PC-3 (cell line): ENCODE data around the gene HOXA9. TPM values are rescaled to one million over a fixed set of nuclear protein-coding genes. Genes with fewer than 3 reads are reported as not detected.

Source experiments
- ATAC-seq: fragments of 200-7000 bp; cut with Tn5 transposase; 2 replicates; pipeline ENCODE4 v1.9.1; 2020; ENCODE audit warnings: mild to moderate bottlenecking, moderate library complexity
- BruUV-seq: library from RNA; stranded (reverse); fragments of 400-500 nt; replicated peaks from 2 replicates; lab custom pipeline; 2021; lab: Mats Ljungman, UMichigan
- CTCF ChIA-PET: fragments of 300-600 bp; sonication (Branson Sonifier 250); formaldehyde crosslinking; loops from one replicate; lab custom pipeline; 2022; ENCODE audit warnings: antibody characterized with exemption; lab: Charles Lee
- POLR2A ChIA-PET: fragments of 300-600 bp; sonication (Branson Sonifier 250); formaldehyde crosslinking; loops from one replicate; lab custom pipeline; 2022; ENCODE audit warnings: antibody characterized with exemption; ENCODE audit not compliant: unreplicated experiment; lab: Charles Lee
- DNase-seq: peaks from one replicate; pipeline ENCODE4 v3.0.0-alpha.2; 2015
- H2AFZ ChIP-seq: fragments of 300-600 bp; sonication (generic); 2 replicates; pipeline ENCODE4 v1.6.0; 2016; ENCODE audit warnings: antibody characterized with exemption, low read length
- H3F3A ChIP-seq: fragments of 300-600 bp; sonication (generic); one replicate; pipeline ENCODE4 v1.6.0; 2017; ENCODE audit warnings: antibody characterized with exemption, low read length, control low read depth, mild to moderate bottlenecking; ENCODE audit not compliant: unreplicated experiment
- H3K27ac ChIP-seq: fragments of 300-600 bp; sonication (generic); 2 replicates; pipeline ENCODE4 v1.5.1; 2016; ENCODE audit warnings: mild to moderate bottlenecking, low read length
- H3K27me3 ChIP-seq: fragments of 300-600 bp; sonication (generic); 2 replicates; pipeline ENCODE4 v1.6.1; 2016; ENCODE audit warnings: low read length, mixed read lengths
- H3K36me3 ChIP-seq: fragments of 300-600 bp; sonication (generic); 2 replicates; pipeline ENCODE4 v1.6.1; 2016; ENCODE audit warnings: low read depth, mixed run types, low read length, mixed read lengths
- H3K4me1 ChIP-seq: fragments of 300-600 bp; sonication (generic); 2 replicates; pipeline ENCODE4 v1.5.1; 2016; ENCODE audit warnings: low read length; ENCODE audit not compliant: insufficient read depth
- H3K4me2 ChIP-seq: fragments of 300-600 bp; sonication (generic); 2 replicates; pipeline ENCODE4 v1.6.0; 2016; ENCODE audit warnings: low read length
- H3K4me3 ChIP-seq: fragments of 300-600 bp; sonication (generic); 2 replicates; pipeline ENCODE4 v1.5.1; 2016; ENCODE audit warnings: mild to moderate bottlenecking, low read length, mixed read lengths
- H3K79me2 ChIP-seq: fragments of 300-600 bp; sonication (generic); 2 replicates; pipeline ENCODE4 v1.6.1; 2017; ENCODE audit warnings: low read length, mixed read lengths
- H3K9ac ChIP-seq: fragments of 300-600 bp; sonication (generic); 2 replicates; pipeline ENCODE4 v1.6.0; 2016; ENCODE audit warnings: mild to moderate bottlenecking, low read length
- H3K9me2 ChIP-seq: fragments of 300-600 bp; sonication (generic); replicated peaks from 2 replicates; pipeline ENCODE4 v1.6.1; 2016; ENCODE audit warnings: mixed run types, low read length, mixed read lengths
- H3K9me3 ChIP-seq: fragments of 300-600 bp; sonication (generic); 2 replicates; pipeline ENCODE4 v1.6.1; 2016; ENCODE audit warnings: low read length, mixed read lengths
- H4K20me1 ChIP-seq: fragments of 300-600 bp; sonication (generic); 2 replicates; pipeline ENCODE4 v1.6.1; 2016; ENCODE audit warnings: low read length, mixed read lengths
- EZH2 ChIP-seq: fragments of 300-600 bp; sonication (generic); IDR thresholded peaks from one replicate; pipeline ENCODE4 v1.6.1; 2017; ENCODE audit warnings: antibody characterized with exemption, mild to moderate bottlenecking, low read length; ENCODE audit not compliant: unreplicated experiment
- EZH2phosphoT487 ChIP-seq: fragments of 300-600 bp; sonication (generic); IDR thresholded peaks from 2 replicates; pipeline ENCODE4 v1.6.1; 2018; ENCODE audit warnings: mild to moderate bottlenecking, antibody characterized with exemption, low read length, borderline replicate concordance
- intact Hi-C: fragments of 100-400 bp; cut with micrococcal nuclease; formaldehyde crosslinking; loops from 2 replicates; pipeline ENCODE4 v1.9.0; 2023
- total RNA-seq: library from RNA; depleted of rRNA; stranded (reverse); fragments of >200 nt; gene quantifications from 2 replicates; pipeline ENCODE4 v1.2.3, GENCODE V29; 2014
- TF ChIP-seq, protein P1 (sequence below): fragments of 300-600 bp; sonication (generic); conservative IDR thresholded peaks from 2 replicates; pipeline ENCODE4 v1.5.1; 2017; ENCODE audit warnings: antibody characterized with exemption, low read depth, mild to moderate bottlenecking, low read length

HOXA9 gene
- total RNA-seq, 1 experiment from 2014 or later, result 69.0 TPM

DNA sequence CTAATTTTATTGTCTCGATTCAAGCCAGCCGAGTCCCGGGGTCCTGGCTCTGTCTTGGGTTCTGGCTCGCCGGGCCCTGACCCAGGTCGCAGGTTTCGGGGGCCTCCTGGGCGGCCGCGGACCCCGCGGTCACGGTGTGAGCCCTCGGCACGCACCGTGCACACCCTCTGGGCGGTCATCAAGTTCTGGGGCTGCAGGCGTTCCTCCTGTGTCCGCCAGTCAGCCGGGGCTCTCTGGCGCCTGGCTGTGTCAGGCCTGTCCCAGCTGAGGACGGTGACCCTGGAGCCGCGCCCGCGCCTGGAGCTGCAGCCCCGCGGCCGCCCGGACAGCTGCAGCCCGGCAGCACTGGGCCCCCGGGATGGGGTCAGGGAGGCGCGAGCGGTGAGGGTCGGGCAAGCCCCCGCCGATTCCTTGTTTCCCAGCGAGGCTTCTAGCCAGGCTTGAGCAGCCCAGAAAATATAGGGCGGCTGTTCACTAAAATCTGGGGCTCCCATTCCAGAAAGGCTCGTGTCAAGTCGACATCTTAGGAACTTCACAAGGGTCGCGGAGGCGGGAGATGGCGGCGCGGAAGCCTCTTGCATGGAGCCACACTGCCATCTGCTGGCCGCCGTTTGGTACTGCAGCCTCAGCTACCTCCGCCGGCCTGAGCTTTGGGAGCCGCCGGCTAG, 4.7 kb downstream of the HOXA9 start:
- no peaks in the 10 kb centered on the region for H3K9me3 ChIP-seq
- peaks cover 15% of the 10 kb centered on the region for H3K4me1 ChIP-seq
- peaks cover 20% of the 10 kb centered on the region for H4K20me1 ChIP-seq
- no peaks in the 10 kb centered on the region for H3K9me2 ChIP-seq
- H3K27ac ChIP-seq, result peak overlapping the region; percentile 97
- peak overlapping the region; percentile 91 for H2AFZ ChIP-seq
- POLR2A ChIA-PET, result interaction anchor here (0.6 to 1.5 kb wide), 3 partner anchors 8 to 28 kb away, joined by 4 to 26 read pairs (median 12); partner anchors contain the start of gene HOXA3
- CTCF ChIA-PET, result interaction anchor here (0.6 to 2.4 kb wide), 12 partner anchors 8 to 1847 kb away, joined by 3 to 26 read pairs (median 10); partner anchors contain the start of gene HOXA3
- H3K79me2 ChIP-seq, result peaks cover 45% of the 10 kb centered on the region
- DNase-seq, result peak; percentile 87
- H3K4me2 ChIP-seq, result peak overlapping the region; percentile 93
- ATAC-seq, result peak; percentile 19
- peaks cover 23% of the 10 kb centered on the region for H3K36me3 ChIP-seq
- intact Hi-C loops, result loop anchor here (1.0 to 5.0 kb wide), 8 partner anchors 306 to 1268 kb away; no protein-coding TSS in a partner anchor
- no TSS peak for BruUV-seq
- H3K9ac ChIP-seq, result peak overlapping the region; percentile 84
- no peaks in the 10 kb centered on the region for H3K27me3 ChIP-seq
- H3K4me3 ChIP-seq, result peak overlapping the region; percentile 84
- TF ChIP-seq EZH2 (no peak), EZH2phosphoT487 (no peak)
- TF ChIP-seq, protein P1, sequence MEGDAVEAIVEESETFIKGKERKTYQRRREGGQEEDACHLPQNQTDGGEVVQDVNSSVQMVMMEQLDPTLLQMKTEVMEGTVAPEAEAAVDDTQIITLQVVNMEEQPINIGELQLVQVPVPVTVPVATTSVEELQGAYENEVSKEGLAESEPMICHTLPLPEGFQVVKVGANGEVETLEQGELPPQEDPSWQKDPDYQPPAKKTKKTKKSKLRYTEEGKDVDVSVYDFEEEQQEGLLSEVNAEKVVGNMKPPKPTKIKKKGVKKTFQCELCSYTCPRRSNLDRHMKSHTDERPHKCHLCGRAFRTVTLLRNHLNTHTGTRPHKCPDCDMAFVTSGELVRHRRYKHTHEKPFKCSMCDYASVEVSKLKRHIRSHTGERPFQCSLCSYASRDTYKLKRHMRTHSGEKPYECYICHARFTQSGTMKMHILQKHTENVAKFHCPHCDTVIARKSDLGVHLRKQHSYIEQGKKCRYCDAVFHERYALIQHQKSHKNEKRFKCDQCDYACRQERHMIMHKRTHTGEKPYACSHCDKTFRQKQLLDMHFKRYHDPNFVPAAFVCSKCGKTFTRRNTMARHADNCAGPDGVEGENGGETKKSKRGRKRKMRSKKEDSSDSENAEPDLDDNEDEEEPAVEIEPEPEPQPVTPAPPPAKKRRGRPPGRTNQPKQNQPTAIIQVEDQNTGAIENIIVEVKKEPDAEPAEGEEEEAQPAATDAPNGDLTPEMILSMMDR, result peak; percentile 96
- H3F3A ChIP-seq, result peaks cover 5% of the 10 kb centered on the region

DNA sequence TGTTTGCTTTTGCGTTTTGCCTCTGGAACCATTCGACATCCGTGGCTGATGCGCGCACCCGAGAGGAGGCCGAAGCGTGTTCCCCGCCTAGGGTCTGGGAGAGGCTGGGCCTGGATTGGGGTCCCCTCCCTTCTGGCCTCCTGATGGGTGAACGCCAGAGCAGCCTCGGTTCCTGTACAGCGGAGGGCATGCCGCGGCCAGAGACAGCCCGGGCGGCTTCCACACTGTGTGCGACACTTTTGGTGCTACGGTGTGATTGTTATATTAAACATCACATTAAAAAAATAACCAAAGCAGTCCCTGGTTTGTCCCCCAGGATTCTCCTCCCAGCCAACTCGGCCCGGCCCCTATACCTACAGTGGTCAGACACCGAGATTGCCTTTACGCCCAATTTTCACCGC, 5.2 kb downstream of the HOXA9 start:
- no peak for TF ChIP-seq EZH2phosphoT487
- TF ChIP-seq EZH2, result no peak
- TF ChIP-seq, protein P1, result no peak
- BruUV-seq, result no TSS peak
- POLR2A ChIA-PET, result no interaction called here
- peaks cover 20% of the 10 kb centered on the region for H4K20me1 ChIP-seq
- peak; percentile 3 for ATAC-seq
- H3K4me1 ChIP-seq, result peaks cover 20% of the 10 kb centered on the region
- H3K9me3 ChIP-seq, result no peaks in the 10 kb centered on the region
- peak overlapping the region; percentile 97 for H3K27ac ChIP-seq
- peak; percentile 28 for DNase-seq
- no peaks in the 10 kb centered on the region for H3K27me3 ChIP-seq
- H3K36me3 ChIP-seq, result peaks cover 23% of the 10 kb centered on the region
- H3K79me2 ChIP-seq, result peaks cover 39% of the 10 kb centered on the region
- peaks cover 5% of the 10 kb centered on the region for H3F3A ChIP-seq
- CTCF ChIA-PET, result interaction anchor here (0.6 to 2.4 kb wide), 6 partner anchors 10 to 791 kb away, joined by 3 to 26 read pairs (median 12); no protein-coding TSS in a partner anchor
- H3K9ac ChIP-seq, result peak overlapping the region; percentile 84
- H3K4me2 ChIP-seq, result peak overlapping the region; percentile 93
- H2AFZ ChIP-seq, result peak overlapping the region; percentile 91
- no peaks in the 10 kb centered on the region for H3K9me2 ChIP-seq
- intact Hi-C loops, result loop anchor here (2.0 to 5.0 kb wide), 5 partner anchors 493 to 1268 kb away; no protein-coding TSS in a partner anchor
- H3K4me3 ChIP-seq, result peak overlapping the region; percentile 84
